Measurements from ENCODE around the gene ITPKB. TPM values are rescaled to one million over a fixed set of nuclear protein-coding genes. Genes with fewer than 3 reads are reported as not detected.

ITPKB gene
- total RNA-seq, 1 donor = 6.2 TPM

DNA sequence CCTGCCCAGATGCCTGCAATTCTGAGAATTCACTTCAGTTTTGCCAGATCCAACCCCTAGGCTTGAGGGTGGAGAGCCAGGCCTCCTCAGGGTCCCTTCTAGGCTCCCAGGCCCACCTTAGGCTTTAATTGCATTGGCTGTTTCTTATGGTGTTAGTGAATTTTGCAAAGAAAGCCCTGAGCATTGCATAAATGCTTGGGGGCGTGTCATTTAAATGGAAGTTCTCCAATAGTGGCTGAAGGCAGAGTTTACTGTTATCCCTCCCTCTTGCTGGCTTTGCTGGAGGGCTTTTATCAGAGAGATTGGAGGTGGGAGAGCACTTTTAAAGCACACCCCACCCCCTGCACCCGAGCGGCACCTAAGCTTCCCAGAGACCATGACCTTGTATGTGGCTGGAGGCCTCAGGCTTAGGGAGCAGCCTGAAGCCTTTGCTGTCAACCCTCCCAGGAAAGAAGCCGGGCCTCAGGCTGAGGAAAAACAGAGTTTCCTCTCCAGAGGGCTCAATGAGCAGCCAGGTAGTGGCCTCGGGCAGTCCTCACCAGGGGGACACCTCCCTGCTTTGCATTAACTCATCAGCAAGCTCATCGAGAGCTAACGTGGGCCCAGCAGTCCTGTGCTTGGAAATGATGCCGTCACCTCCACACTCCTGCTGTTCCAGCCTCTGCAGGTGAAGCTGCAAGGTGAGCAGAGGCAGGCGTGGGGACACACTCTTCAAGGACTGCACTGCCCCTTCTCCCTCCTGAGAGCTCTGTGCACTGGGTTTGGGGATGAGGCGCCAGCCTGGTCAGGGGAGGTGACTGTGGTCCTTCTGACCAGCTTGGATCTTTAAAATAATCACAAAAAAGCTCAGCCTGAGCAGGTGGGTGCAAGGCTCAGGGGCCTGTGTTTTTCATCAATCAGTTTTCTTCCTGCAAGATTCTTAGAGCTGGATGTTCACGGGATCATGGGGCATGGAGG, 132.5 kb downstream of the ITPKB start:
- TF ChIP-seq, protein P1, sequence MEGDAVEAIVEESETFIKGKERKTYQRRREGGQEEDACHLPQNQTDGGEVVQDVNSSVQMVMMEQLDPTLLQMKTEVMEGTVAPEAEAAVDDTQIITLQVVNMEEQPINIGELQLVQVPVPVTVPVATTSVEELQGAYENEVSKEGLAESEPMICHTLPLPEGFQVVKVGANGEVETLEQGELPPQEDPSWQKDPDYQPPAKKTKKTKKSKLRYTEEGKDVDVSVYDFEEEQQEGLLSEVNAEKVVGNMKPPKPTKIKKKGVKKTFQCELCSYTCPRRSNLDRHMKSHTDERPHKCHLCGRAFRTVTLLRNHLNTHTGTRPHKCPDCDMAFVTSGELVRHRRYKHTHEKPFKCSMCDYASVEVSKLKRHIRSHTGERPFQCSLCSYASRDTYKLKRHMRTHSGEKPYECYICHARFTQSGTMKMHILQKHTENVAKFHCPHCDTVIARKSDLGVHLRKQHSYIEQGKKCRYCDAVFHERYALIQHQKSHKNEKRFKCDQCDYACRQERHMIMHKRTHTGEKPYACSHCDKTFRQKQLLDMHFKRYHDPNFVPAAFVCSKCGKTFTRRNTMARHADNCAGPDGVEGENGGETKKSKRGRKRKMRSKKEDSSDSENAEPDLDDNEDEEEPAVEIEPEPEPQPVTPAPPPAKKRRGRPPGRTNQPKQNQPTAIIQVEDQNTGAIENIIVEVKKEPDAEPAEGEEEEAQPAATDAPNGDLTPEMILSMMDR (IDR thresholded peaks at IDR 0.05; ENCODE audit: extremely low read depth, low read depth, low read length) = no peak
- Histone ChIP-seq H2AFZ (ENCODE audit: low read length) (no peak overlapping the region), H4K20me1 (ENCODE audit: insufficient read depth, low read length) (no peaks in the 10 kb centered on the region), H3K27ac (ENCODE audit: low read depth, low read length) (no peak overlapping the region), H3K9me3 (ENCODE audit: low read depth, low read length) (no peaks in the 10 kb centered on the region), H3K4me1 (ENCODE audit: insufficient read depth, low read length) (peaks cover 14% of the 10 kb centered on the region), H3K36me3 (ENCODE audit: insufficient read depth, low read length) (no peaks in the 10 kb centered on the region), H3K4me2 (ENCODE audit: insufficient read depth, low read length) (no peak overlapping the region), H3K27me3 (ENCODE audit: insufficient read depth, low read length) (peaks cover 9% of the 10 kb centered on the region), H3K4me3 (ENCODE audit: insufficient read depth, low read length) (no peak overlapping the region), H3K79me2 (ENCODE audit: insufficient read depth, low read length) (no peaks in the 10 kb centered on the region)
- peak; percentile 46 for DNase-seq (ENCODE audit: insufficient read length, low spot score, missing footprints)

DNA sequence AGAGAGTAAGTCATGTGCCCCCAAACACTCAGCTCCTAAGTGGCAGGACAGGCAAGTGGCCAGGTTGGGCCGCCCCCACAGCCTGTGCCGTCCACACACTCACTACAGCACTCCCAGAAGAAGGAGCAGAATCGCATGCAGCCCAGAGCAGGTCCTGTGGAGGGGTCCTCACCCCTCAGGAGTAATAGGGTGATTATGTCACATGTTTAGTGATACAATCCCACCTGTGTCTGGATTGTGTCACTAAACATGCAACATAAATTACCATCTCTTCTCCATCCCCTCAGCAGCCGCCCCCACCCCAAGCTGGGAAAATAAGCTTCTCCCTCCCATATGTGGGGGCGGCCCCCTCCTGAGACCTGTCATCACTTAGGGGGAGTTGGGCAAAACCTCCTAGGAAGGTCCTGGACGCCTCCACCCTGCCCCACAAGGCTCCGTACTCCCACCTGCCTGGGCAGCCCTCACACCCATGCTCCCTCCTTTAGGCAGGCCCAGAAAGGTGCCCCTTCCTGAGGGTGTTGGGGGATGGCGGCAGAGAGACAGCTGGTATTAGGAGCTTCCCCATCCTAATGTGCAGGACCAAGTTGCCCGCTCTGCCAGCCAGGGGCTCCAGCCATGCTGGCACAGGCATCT, 133.6 kb downstream of the ITPKB start:
- Histone ChIP-seq H3K79me2 (ENCODE audit: insufficient read depth, low read length) (no peaks in the 10 kb centered on the region), H4K20me1 (ENCODE audit: insufficient read depth, low read length) (no peaks in the 10 kb centered on the region), H2AFZ (ENCODE audit: low read length) (no peak overlapping the region), H3K4me3 (ENCODE audit: insufficient read depth, low read length) (no peak overlapping the region), H3K9me3 (ENCODE audit: low read depth, low read length) (no peaks in the 10 kb centered on the region), H3K4me2 (ENCODE audit: insufficient read depth, low read length) (no peak overlapping the region), H3K36me3 (ENCODE audit: insufficient read depth, low read length) (no peaks in the 10 kb centered on the region), H3K27ac (ENCODE audit: low read depth, low read length) (no peak overlapping the region), H3K4me1 (ENCODE audit: insufficient read depth, low read length) (peaks cover 14% of the 10 kb centered on the region), H3K27me3 (ENCODE audit: insufficient read depth, low read length) (peaks cover 9% of the 10 kb centered on the region)
- TF ChIP-seq, protein P1 (IDR thresholded peaks at IDR 0.05; ENCODE audit: extremely low read depth, low read depth, low read length) = no peak
- peak; percentile 75 for DNase-seq (ENCODE audit: insufficient read length, low spot score, missing footprints)

DNA sequence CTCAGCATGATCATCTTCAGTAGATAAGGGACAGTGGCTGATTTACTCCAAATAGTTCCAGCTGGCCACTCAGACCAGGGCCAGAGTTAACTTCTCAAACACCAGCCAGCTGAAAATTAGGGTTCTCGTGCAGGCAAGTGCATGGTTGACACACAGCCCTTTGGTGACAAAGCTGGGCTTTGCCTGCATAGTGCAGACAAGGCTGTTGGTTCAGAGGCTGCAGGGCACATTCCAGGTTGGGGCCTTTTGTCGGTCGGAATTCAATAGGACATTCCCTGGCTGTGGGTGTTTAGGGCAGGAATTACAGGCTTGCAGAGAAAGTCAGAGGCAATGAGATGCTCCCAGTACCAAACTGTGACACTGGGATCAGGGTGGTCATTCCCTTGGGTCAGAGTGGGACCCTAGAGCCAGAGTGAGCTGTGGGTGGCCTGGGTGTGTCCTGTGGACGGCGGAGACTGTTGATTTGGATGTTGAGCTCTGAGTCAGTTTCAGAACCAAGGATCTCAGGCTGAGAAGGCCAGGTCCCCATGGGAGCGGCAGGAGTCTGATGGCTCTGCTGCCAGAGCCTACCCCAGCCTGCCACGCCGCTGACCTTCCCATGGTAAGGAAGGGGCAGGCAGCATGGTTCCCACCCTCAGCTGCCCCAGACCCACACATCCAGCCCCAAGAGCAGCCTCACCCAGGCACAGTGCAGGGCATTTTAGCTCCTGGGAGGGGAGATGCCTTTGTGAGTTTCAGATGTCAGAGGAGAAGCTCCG, 134.3 kb downstream of the ITPKB start:
- Histone ChIP-seq H3K36me3 (ENCODE audit: insufficient read depth, low read length) (no peaks in the 10 kb centered on the region), H3K4me2 (ENCODE audit: insufficient read depth, low read length) (no peak overlapping the region), H3K79me2 (ENCODE audit: insufficient read depth, low read length) (no peaks in the 10 kb centered on the region), H3K27me3 (ENCODE audit: insufficient read depth, low read length) (peaks cover 7% of the 10 kb centered on the region), H3K9me3 (ENCODE audit: low read depth, low read length) (no peaks in the 10 kb centered on the region), H3K4me3 (ENCODE audit: insufficient read depth, low read length) (no peak overlapping the region), H3K27ac (ENCODE audit: low read depth, low read length) (no peak overlapping the region), H3K4me1 (ENCODE audit: insufficient read depth, low read length) (peaks cover 14% of the 10 kb centered on the region), H4K20me1 (ENCODE audit: insufficient read depth, low read length) (no peaks in the 10 kb centered on the region), H2AFZ (ENCODE audit: low read length) (no peak overlapping the region)
- DNase-seq (ENCODE audit: insufficient read length, low spot score, missing footprints) = peak; percentile 59
- TF ChIP-seq, protein P1 (IDR thresholded peaks at IDR 0.05; ENCODE audit: extremely low read depth, low read depth, low read length) = no peak
